Measurements from ENCODE around the gene TBX20. TPM values are rescaled to one million over a fixed set of nuclear protein-coding genes. Genes with fewer than 3 reads are reported as not detected.

TBX20 gene
- total RNA-seq, 4 donors from 2014 or later: 0.83 TPM; not detected in 3

- H3K27me3 ChIP-seq: peaks cover 0 to 84% (median 43%) of the 10 kb centered on the region in 4 donors
- H3K27ac ChIP-seq (replicated peaks in 1 of 4): no peak overlapping the region
- no peak for TF ChIP-seq EP300 (IDR thresholded peaks at IDR 0.05)
- TF ChIP-seq CTCF (IDR thresholded peaks at IDR 0.05): no peak
- TF ChIP-seq POLR2A (IDR thresholded peaks at IDR 0.05; ENCODE audit: low read depth): no peak
- no peak for TF ChIP-seq POLR2AphosphoS5 (IDR thresholded peaks at IDR 0.05)
- no peaks in the 10 kb centered on the region for H3K9me3 ChIP-seq
- intact Hi-C loops (cut with DNase I): no loop called here
- no peak overlapping the region for H3K4me3 ChIP-seq
- 31% methylated on average over 12 of the region's 21 CpGs for WGBS
- no peak for DNase-seq (ENCODE audit: extremely low spot score)
- H3K36me3 ChIP-seq: no peaks in the 10 kb centered on the region
- peaks cover 6 to 42% (median 25%) of the 10 kb centered on the region in 4 donors for H3K4me1 ChIP-seq
Measured at GRCh38 chr7:35261041-35261440, 7.1 kb upstream of the TBX20 start.

GRCh38 chr7:35260246-35260645 lies 6.3 kb upstream of the TBX20 start:
- no peak overlapping the region for H3K27ac ChIP-seq (replicated peaks in 1 of 4)
- no peak for DNase-seq (ENCODE audit: extremely low spot score)
- intact Hi-C loops (cut with DNase I): no loop called here
- peaks cover 6 to 42% (median 25%) of the 10 kb centered on the region in 4 donors for H3K4me1 ChIP-seq
- no peaks in the 10 kb centered on the region for H3K36me3 ChIP-seq
- no peak overlapping the region for H3K4me3 ChIP-seq
- no peaks in the 10 kb centered on the region for H3K9me3 ChIP-seq
- peaks cover 0 to 92% (median 51%) of the 10 kb centered on the region in 4 donors for H3K27me3 ChIP-seq
- TF ChIP-seq POLR2A (IDR thresholded peaks at IDR 0.05; ENCODE audit: low read depth): no peak
- no peak for TF ChIP-seq CTCF (IDR thresholded peaks at IDR 0.05)
- no peak for TF ChIP-seq EP300 (IDR thresholded peaks at IDR 0.05)
- no peak for TF ChIP-seq POLR2AphosphoS5 (IDR thresholded peaks at IDR 0.05)
- 84% methylated on average over 7 of the region's 7 CpGs for WGBS

- TF ChIP-seq EP300 (IDR thresholded peaks at IDR 0.05): no peak
- no peak for TF ChIP-seq CTCF (IDR thresholded peaks at IDR 0.05)
- no peak for TF ChIP-seq POLR2A (IDR thresholded peaks at IDR 0.05; ENCODE audit: low read depth)
- no peak for TF ChIP-seq POLR2AphosphoS5 (IDR thresholded peaks at IDR 0.05)
- DNase-seq (ENCODE audit: extremely low spot score): no peak
- H3K9me3 ChIP-seq: no peaks in the 10 kb centered on the region
- no peak overlapping the region for H3K4me3 ChIP-seq
- WGBS: 27% methylated on average over 6 of the region's 6 CpGs
- H3K36me3 ChIP-seq: no peaks in the 10 kb centered on the region
- peaks cover 6 to 45% (median 27%) of the 10 kb centered on the region in 4 donors for H3K4me1 ChIP-seq
- no peak overlapping the region for H3K27ac ChIP-seq (replicated peaks in 1 of 4)
- intact Hi-C loops (cut with DNase I): no loop called here
- peaks cover 0 to 99% (median 56%) of the 10 kb centered on the region in 4 donors for H3K27me3 ChIP-seq
Measured at GRCh38 chr7:35259523-35259908, 5.6 kb upstream of the TBX20 start.

- TF ChIP-seq EP300 (IDR thresholded peaks at IDR 0.05): no peak
- TF ChIP-seq POLR2A (IDR thresholded peaks at IDR 0.05; ENCODE audit: low read depth): no peak
- TF ChIP-seq POLR2AphosphoS5 (IDR thresholded peaks at IDR 0.05): no peak
- TF ChIP-seq CTCF (IDR thresholded peaks at IDR 0.05): no peak
- Histone ChIP-seq H3K27me3 (peaks cover 2 to 100% (median 58%) of the 10 kb centered on the region in 4 donors), H3K36me3 (no peaks in the 10 kb centered on the region), H3K4me3 (no peak overlapping the region), H3K27ac (replicated peaks in 1 of 4) (no peak overlapping the region), H3K4me1 (peaks cover 8 to 50% (median 32%) of the 10 kb centered on the region in 4 donors), H3K9me3 (no peaks in the 10 kb centered on the region)
- no peak for DNase-seq (ENCODE audit: extremely low spot score)
- 22% methylated on average over 26 of the region's 27 CpGs for WGBS
- intact Hi-C loops (cut with DNase I): no loop called here
Measured at GRCh38 chr7:35258868-35259522, 5.1 kb upstream of the TBX20 start.
